Neutrophil (primary cell): ENCODE results near the gene SOX18.

Source experiments
- H3K27ac ChIP-seq: fragments of 200-600 bp; sonication (generic); 2 replicates; pipeline ENCODE4 v1.5.1; 2016; ENCODE audit warnings: mild to moderate bottlenecking, moderate library complexity
- H3K27me3 ChIP-seq: fragments of 200-600 bp; sonication (generic); 2 replicates; pipeline ENCODE4 v1.6.0; 2016; ENCODE audit warnings: mild to moderate bottlenecking
- H3K36me3 ChIP-seq: fragments of 200-600 bp; sonication (generic); 2 replicates; pipeline ENCODE4 v1.5.1; 2017
- H3K4me1 ChIP-seq, 2 experiments: fragments of 200-600 bp in 1 of 2; sonication (generic) in 1 of 2; 1 replicate in 1 of 2; 2 replicates in 1 of 2; pipeline versions ENCODE4 v1.5.1 to v1.6.1; 2013 to 2016; ENCODE audit warnings: low read depth in 1 of 2, low read length in 1 of 2, mild to moderate bottlenecking in 1 of 2, moderate library complexity in 1 of 2; ENCODE audit not compliant: control insufficient read depth in 1 of 2, insufficient read depth in 1 of 2
- H3K4me3 ChIP-seq, 2 experiments: fragments of 200-600 bp in 1 of 2; sonication (generic) in 1 of 2; 1 replicate in 1 of 2; 2 replicates in 1 of 2; pipeline ENCODE4 v1.5.1; 2013 to 2016; ENCODE audit warnings: low read depth in 1 of 2, low read length in 1 of 2, mild to moderate bottlenecking in 1 of 2, moderate library complexity in 1 of 2
- H3K9me3 ChIP-seq: fragments of 200-600 bp; sonication (generic); 2 replicates; pipeline ENCODE4 v1.5.1; 2016
- TF ChIP-seq, protein P1 (sequence below): fragments of 200-600 bp; sonication (generic); IDR thresholded peaks from 2 replicates; pipeline ENCODE4 v1.5.1; 2016; ENCODE audit warnings: antibody characterized with exemption

The SOX18 gene

DNA sequence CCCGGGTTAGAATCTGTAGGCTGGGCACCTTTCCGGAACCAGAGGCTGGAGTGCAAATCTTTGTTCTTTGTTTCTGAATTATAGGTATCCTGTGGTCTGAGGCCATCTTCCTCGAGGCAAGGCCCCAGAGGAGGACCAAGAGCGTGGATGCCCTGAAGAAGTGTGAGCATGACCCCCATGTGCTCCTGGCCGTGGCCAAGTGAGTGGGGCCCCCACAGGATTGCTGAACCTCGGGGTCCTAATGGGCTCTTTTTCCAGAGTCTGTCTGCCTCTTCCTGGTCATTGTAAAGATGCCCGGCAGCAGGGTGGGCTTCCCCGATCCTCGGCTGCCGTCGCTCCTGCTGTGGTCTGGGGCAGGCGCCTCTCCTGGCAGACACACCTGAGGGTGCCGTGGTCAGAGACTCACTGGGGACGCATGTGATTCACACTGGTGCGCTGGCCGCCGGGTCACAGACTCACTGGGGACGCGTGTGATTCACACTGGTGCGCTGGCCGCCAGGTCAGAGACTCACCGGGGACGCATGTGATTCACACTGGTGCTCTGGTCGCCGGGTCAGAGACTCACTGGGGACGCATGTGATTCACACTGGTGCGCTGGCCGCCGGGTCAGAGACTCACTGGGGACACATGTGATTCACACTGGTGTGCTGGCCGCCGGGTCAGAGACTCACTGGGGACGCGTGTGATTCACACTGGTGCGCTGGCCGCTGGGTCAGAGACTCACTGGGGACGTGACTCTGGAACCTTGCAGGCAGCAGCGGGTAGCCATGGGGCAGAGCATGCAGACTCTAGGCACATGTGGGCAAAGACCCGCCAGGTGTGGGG lies 19.9 kb downstream of the SOX18 start:
- H3K4me1 ChIP-seq: no peaks in the 10 kb centered on the region
- H3K27me3 ChIP-seq: no peaks in the 10 kb centered on the region
- no peaks in the 10 kb centered on the region for H3K9me3 ChIP-seq
- H3K36me3 ChIP-seq: peaks cover 100% of the 10 kb centered on the region
- H3K27ac ChIP-seq: no peak overlapping the region
- TF ChIP-seq, protein P1, sequence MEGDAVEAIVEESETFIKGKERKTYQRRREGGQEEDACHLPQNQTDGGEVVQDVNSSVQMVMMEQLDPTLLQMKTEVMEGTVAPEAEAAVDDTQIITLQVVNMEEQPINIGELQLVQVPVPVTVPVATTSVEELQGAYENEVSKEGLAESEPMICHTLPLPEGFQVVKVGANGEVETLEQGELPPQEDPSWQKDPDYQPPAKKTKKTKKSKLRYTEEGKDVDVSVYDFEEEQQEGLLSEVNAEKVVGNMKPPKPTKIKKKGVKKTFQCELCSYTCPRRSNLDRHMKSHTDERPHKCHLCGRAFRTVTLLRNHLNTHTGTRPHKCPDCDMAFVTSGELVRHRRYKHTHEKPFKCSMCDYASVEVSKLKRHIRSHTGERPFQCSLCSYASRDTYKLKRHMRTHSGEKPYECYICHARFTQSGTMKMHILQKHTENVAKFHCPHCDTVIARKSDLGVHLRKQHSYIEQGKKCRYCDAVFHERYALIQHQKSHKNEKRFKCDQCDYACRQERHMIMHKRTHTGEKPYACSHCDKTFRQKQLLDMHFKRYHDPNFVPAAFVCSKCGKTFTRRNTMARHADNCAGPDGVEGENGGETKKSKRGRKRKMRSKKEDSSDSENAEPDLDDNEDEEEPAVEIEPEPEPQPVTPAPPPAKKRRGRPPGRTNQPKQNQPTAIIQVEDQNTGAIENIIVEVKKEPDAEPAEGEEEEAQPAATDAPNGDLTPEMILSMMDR: no peak
- H3K4me3 ChIP-seq: no peak overlapping the region

DNA sequence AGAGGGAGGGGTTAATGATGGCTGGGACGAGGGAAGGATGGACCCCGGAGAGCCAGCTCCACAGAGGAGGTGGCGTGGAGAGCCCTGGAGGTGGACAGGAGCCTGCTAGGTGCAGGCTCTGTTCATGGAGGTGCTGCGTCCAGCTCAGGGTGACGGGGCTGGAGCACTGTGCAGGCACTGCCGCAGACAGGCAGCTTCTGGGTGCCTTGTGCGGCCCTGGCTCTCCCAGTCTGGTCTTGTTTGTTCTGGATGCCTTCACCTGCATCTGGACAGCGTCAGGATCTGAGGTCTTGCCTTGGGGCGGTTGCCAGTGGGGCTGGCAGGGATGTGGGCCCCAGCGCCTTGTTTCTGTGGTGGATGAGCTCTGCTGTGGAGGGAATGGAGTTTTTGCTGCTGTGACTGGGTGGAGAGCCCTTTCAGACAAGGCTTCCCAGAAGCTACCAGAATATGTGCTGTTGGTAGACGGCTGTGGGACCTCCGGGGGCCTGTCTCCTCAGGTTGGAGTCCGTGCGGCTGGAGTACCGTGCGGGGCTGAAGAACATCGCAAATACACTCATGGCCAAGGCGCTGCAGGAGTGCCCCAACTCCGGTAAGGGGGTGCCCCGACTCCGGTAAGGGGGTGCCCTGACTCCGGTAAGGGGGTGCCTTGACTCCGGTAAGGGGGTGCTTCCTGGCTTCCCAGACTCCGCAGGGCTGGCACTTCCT lies 21.3 kb downstream of the SOX18 start:
- no peaks in the 10 kb centered on the region for H3K4me1 ChIP-seq
- H3K9me3 ChIP-seq: no peaks in the 10 kb centered on the region
- peaks cover 100% of the 10 kb centered on the region for H3K36me3 ChIP-seq
- no peak overlapping the region for H3K4me3 ChIP-seq
- H3K27ac ChIP-seq: no peak overlapping the region
- TF ChIP-seq, protein P1: no peak
- H3K27me3 ChIP-seq: no peaks in the 10 kb centered on the region

DNA sequence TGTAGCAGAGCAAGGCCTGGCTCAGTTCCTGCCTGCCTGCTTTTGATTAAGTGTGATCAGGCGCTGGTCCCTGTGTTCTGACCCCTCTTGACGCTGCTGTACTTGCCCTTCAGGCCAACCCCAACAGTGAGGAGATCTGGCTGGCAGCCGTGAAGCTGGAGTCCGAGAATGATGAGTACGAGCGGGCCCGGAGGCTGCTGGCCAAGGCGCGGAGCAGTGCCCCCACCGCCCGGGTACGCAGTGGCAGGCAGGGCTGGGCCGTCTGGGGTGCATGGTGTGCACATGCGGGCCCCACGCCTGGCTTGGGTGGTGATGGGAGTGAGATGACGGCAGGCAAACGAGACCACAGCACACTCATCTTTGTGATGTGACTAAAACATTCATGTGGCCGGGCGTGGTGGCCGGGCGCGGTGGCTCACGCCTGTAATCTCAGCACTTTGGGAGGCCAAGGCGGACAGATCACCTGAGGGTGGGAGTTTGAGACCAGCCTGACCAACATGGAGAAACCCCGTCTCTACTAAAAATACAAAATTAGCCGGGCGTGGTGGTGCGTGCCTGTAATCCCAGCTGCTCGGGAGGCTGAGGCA lies 23.5 kb downstream of the SOX18 start:
- Histone ChIP-seq H3K27ac (no peak overlapping the region), H3K36me3 (peaks cover 99% of the 10 kb centered on the region), H3K9me3 (no peaks in the 10 kb centered on the region), H3K4me3 (no peak overlapping the region), H3K27me3 (no peaks in the 10 kb centered on the region), H3K4me1 (peaks cover 0 to 1% of the 10 kb centered on the region in 2 experiments)
- TF ChIP-seq, protein P1: no peak

DNA sequence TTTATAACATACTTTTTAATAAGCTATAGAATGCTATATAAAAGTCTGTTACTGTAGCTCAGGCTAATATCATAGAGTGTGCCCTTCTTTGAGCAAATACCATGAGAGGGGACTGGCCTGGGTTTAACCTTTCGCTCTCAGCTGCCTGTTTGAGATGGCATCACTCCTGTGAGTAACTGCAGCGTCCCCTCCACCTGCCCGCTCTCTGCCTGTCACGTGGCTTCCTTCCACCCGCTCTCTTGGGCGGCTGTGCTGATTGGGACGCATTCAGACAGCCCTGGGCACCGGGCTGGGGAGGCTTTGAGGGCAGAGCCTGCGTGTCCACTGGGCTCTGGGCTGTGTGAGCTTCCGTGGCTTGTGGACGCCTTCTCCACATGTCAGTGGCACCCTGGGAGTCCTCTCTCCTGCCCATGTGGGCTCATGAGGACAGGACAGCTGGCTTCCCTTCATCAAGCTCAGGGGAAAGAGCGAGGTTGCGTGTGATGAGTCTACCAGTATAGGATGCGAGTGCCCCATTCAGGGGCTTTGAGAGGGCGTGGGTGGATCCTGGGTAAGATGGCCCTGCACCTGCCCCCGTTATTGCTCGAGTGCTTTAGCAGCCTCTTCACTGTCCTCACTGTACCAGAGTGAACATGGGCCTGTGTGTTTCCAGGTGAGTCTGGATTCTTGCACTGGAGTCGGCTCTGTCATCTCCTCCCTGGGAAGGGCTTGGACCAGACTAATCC lies 24.2 kb downstream of the SOX18 start:
- Histone ChIP-seq H3K36me3 (peaks cover 95% of the 10 kb centered on the region), H3K27me3 (no peaks in the 10 kb centered on the region), H3K4me1 (peaks cover under 1 to 6% of the 10 kb centered on the region in 2 experiments), H3K4me3 (no peak overlapping the region), H3K9me3 (no peaks in the 10 kb centered on the region), H3K27ac (no peak overlapping the region)
- TF ChIP-seq, protein P1: no peak

DNA sequence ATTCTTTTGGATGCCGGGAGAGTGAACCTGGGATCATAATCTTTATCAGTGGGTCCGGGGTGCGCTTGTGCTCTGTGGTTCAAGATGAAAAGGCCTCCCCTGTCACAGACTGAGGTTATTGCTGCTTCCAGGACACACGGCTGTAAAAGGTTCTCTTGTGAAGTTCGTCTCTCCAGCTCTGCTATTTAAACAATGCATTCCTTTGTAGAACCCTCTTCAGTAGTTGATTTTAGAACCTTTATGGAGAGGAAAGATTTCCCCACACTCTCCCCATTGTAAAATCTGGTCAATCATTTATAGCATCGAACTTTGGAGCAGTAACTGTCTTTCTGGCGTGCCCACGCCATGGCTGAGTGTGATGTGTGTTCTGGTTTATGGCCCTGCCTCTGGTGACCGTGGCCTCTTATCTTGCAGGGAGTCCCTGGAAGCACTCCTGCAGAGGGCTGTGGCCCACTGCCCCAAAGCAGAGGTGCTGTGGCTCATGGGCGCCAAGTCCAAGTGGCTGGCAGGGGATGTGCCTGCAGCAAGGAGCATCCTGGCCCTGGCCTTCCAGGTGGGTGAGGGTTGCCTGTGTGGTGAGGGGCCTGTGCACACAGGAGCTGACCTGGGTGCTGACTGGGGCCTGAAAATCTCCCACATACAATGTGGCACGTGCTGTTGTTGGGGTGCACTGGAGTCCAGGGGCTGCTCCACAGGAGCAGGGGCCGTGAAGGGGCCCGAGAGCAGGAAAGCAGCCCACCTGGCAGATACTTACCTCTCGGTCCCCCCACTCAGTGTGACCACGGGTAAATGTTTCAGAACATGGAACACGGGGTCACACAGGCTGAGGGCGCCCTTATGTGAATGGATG lies 25.1 kb downstream of the SOX18 start:
- no peak overlapping the region for H3K27ac ChIP-seq
- peaks cover 8 to 15% of the 10 kb centered on the region in 2 experiments for H3K4me1 ChIP-seq
- H3K27me3 ChIP-seq: no peaks in the 10 kb centered on the region
- peaks cover 94% of the 10 kb centered on the region for H3K36me3 ChIP-seq
- no peaks in the 10 kb centered on the region for H3K9me3 ChIP-seq
- TF ChIP-seq, protein P1: no peak
- no peak overlapping the region for H3K4me3 ChIP-seq
